ENCODE results near the gene SSX2B. TPM values are rescaled to one million over a fixed set of nuclear protein-coding genes. Genes with fewer than 3 reads are reported as not detected.

Gene SSX2B, protein sequence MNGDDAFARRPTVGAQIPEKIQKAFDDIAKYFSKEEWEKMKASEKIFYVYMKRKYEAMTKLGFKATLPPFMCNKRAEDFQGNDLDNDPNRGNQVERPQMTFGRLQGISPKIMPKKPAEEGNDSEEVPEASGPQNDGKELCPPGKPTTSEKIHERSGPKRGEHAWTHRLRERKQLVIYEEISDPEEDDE
- total RNA-seq (2022; extraction: Qiagen RNA extraction): not detected in 5 replicates

DNA sequence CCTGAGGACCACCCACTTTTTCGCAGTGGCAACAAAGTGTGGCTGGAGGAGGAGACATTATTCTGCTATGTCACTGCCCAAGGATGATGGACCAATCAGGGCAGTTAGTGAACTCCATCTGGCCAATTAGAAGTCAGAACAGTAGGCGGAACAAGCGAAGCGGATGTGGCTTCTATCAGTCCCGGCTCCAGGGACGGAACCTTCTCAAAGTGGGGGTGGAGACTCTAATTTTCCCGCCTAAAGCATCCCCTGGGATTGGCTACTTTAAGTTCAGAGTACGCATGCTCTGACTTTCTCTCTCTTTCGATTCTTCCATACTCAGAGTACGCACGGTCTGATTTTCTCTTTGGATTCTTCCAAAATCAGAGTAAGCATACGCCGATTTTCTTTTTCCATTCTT, at the start of gene SSX2B:
Gene SSX2B, plus strand, starts transcription at position 301 of the 400 bp plus-strand sequence. CDS start 1,429 bp downstream, outside the sequence.

DNA sequence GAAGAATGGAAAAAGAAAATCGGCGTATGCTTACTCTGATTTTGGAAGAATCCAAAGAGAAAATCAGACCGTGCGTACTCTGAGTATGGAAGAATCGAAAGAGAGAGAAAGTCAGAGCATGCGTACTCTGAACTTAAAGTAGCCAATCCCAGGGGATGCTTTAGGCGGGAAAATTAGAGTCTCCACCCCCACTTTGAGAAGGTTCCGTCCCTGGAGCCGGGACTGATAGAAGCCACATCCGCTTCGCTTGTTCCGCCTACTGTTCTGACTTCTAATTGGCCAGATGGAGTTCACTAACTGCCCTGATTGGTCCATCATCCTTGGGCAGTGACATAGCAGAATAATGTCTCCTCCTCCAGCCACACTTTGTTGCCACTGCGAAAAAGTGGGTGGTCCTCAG, 44.0 kb upstream of the SSX2B start, which contains the start of gene SSX2:
Gene SSX2, minus strand, starts transcription at position 101 of the 400 bp plus-strand sequence. CDS start 1,429 bp downstream, outside the sequence.

DNA sequence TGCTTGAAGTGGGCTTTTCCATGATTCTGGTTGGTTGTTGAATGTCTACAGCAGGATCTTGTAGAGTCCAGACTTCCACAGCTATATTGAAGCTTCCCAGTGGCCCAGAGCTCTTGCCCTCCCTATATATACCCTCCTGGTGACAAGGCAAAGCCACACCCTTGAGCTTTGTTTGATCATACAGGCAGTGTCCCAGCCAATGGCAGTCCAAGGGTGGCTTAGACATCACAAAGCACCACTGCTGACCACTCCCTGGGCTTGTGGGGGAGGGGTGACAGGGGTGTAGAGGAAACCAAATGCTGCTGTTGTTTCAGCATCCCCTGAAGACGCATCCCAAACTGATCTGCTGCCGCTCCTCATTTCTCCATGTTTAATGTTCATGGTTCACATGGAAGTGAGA, 46.3 kb downstream of the SSX2B start, which contains the start of gene SPANXN5:
Gene SPANXN5, minus strand, starts transcription at position 101 of the 400 bp plus-strand sequence. Its CDS starts 79 bp downstream, at position 22.

Other genes with a start within 250 kb of the SSX2B start
- 189 to 283 TPM (median 211 TPM) in 5 replicates for gene XAGE1B, start 234.2 kb upstream of the SSX2B start, total RNA-seq (2022; extraction: Qiagen RNA extraction)
- not detected in 5 replicates for gene SSX7, start 96.4 kb upstream of the SSX2B start, total RNA-seq (2022; extraction: Qiagen RNA extraction)
- gene SSX2, start 44.1 kb upstream of the SSX2B start, total RNA-seq (2022; extraction: Qiagen RNA extraction): not detected in 5 replicates
- gene SPANXN5, start 46.2 kb downstream of the SSX2B start, total RNA-seq (2022; extraction: Qiagen RNA extraction): 0.07 to 0.13 TPM in 2 of 5 replicates, not detected in the others
- gene XAGE5, start 60.0 kb downstream of the SSX2B start, total RNA-seq (2022; extraction: Qiagen RNA extraction): not detected in 5 replicates
- gene XAGE3, start 116.8 kb downstream of the SSX2B start, total RNA-seq (2022; extraction: Qiagen RNA extraction): not detected in 5 replicates
- 6.5 to 17.2 TPM (median 8.5 TPM) in 5 replicates for gene FAM156B, start 146.1 kb downstream of the SSX2B start, total RNA-seq (2022; extraction: Qiagen RNA extraction)
- 12.9 to 20.8 TPM (median 18.1 TPM) in 5 replicates for gene FAM156A, start 207.3 kb downstream of the SSX2B start, total RNA-seq (2022; extraction: Qiagen RNA extraction)